ENCODE measurements around the gene CACNA1D.

DNA sequence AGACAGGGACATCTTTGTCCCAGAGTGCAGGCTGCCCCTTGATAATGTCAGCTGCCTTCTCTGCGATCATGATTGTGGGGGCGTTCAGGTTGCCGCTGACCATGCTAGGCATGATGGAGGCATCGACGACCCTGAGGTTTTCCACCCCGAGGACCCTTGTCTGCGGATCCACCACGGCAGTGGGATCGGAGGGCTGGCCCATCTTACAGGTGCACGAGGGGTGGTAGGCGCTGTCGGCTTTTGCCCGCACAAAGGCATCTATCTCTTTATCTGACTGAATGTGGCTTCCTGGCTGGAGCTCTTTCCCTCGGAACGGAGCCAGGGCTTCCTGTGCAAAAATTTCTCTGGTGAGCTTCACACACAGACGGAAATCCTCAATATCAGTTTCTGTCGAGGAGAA lies 323.4 kb downstream of the CACNA1D start:
- TF ChIP-seq EP300 (IDR thresholded peaks at IDR 0.05) (no peak), POLR2A (IDR thresholded peaks at IDR 0.05) (no peak)
